GM13977 (cell line): ENCODE measurements around the gene ATP5MG.
"Not testable (repeated sequence)": the region's sequence is repeated elsewhere in the genome, so short reads cannot be mapped to it uniquely, and the experiment has no call there.

ENCODE experiments used
- DNase-seq: peaks from one replicate; pipeline ENCODE4 v3.0.0; 2012; ENCODE audit warnings: low spot score
- CTCF ChIP-seq: IDR thresholded peaks from 2 replicates; pipeline ENCODE4 v1.5.1; 2012; ENCODE audit warnings: mild to moderate bottlenecking, control low read depth; ENCODE audit not compliant: insufficient read depth; ENCODE audit errors: extremely low read depth, missing control alignments
- in situ Hi-C: fragments of 300-500 bp; cut with MboI; formaldehyde crosslinking; loops from one replicate; pipeline ENCODE4 v1.12.0; 2022; ENCODE audit warnings: low sequenced_read_pairs, low pct_unique_long_range_greater_than_20kb, mixed read lengths, inconsistent platforms; ENCODE audit not compliant: unreplicated experiment

The ATP5MG gene

GRCh38 chr11:118382954-118383353 is 18.5 kb upstream of the ATP5MG start:
- no peak for TF ChIP-seq CTCF
- no peak for DNase-seq
- in situ Hi-C loops = no loop called here

GRCh38 chr11:118383657-118384056 is 17.7 kb upstream of the ATP5MG start:
- no peak for TF ChIP-seq CTCF
- DNase-seq = no peak
- in situ Hi-C loops = no loop called here

GRCh38 chr11:118396097-118396501 is 5.3 kb upstream of the ATP5MG start:
- in situ Hi-C loops = loop anchor here (10.0 kb wide), 1 partner anchor 99 kb away; no protein-coding TSS in a partner anchor
- TF ChIP-seq CTCF = no peak
- no peak for DNase-seq

- no peak for DNase-seq
- TF ChIP-seq CTCF = no peak
- in situ Hi-C loops = loop anchor here (10.0 kb wide), 1 partner anchor 97 kb away; no protein-coding TSS in a partner anchor
Observed at GRCh38 chr11:118397448-118397847, 4.0 kb upstream of the ATP5MG start.

GRCh38 chr11:118398791-118399559 is 2.4 kb upstream of the ATP5MG start:
- in situ Hi-C loops = loop anchor here (10.0 kb wide), 1 partner anchor 96 kb away; no protein-coding TSS in a partner anchor
- no peak for TF ChIP-seq CTCF
- DNase-seq = peak; percentile 17

- in situ Hi-C loops = no loop called here
- no peak for DNase-seq
- TF ChIP-seq CTCF = no peak
Observed at GRCh38 chr11:118401880-118402590, 629 bp downstream of the ATP5MG start.

GRCh38 chr11:118402594-118402993 is 1.2 kb downstream of the ATP5MG start:
- DNase-seq, in situ Hi-C loops: not testable (repeated sequence)
